Trophoblast cell (in vitro differentiated cells and primary cell): ENCODE data around the gene PTPN22.

Experiments
- DNase-seq, 2 donors: peaks; one replicate each; pipeline ENCODE4 v3.0.0-alpha.2; 2016
- H2AFZ ChIP-seq: 2 replicates; pipeline ENCODE4 v1.6.1; 2013; ENCODE audit warnings: low read length, moderate library complexity, mild to moderate bottlenecking; ENCODE audit not compliant: insufficient read depth, poor library complexity
- H2AK5ac ChIP-seq: 2 replicates; pipeline ENCODE4 v1.6.1; 2013; ENCODE audit warnings: mild to moderate bottlenecking, low read length
- H2BK120ac ChIP-seq: 2 replicates; pipeline ENCODE4 v1.6.1; 2013; ENCODE audit warnings: low read length, mild to moderate bottlenecking, moderate library complexity; ENCODE audit not compliant: insufficient read depth, poor library complexity
- H2BK12ac ChIP-seq: 2 replicates; pipeline ENCODE4 v1.6.1; 2013; ENCODE audit warnings: mild to moderate bottlenecking, low read length, moderate library complexity
- H2BK5ac ChIP-seq: 2 replicates; pipeline ENCODE4 v1.6.1; 2013; ENCODE audit warnings: low read length, low read depth, moderate library complexity, mild to moderate bottlenecking; ENCODE audit not compliant: poor library complexity
- H3K14ac ChIP-seq: 2 replicates; pipeline ENCODE4 v1.6.1; 2013; ENCODE audit warnings: mild to moderate bottlenecking, low read length
- H3K18ac ChIP-seq: 2 replicates; pipeline ENCODE4 v1.6.1; 2013; ENCODE audit warnings: mild to moderate bottlenecking, low read length
- H3K23ac ChIP-seq: 2 replicates; pipeline ENCODE4 v1.6.1; 2013; ENCODE audit warnings: low read length
- H3K27ac ChIP-seq: 2 replicates; pipeline ENCODE4 v1.5.1; 2013; ENCODE audit warnings: low read depth, mild to moderate bottlenecking, inconsistent platforms, low read length, moderate library complexity
- H3K27me3 ChIP-seq: 2 replicates; pipeline ENCODE4 v1.6.1; 2013; ENCODE audit warnings: inconsistent platforms, mild to moderate bottlenecking, low read length, moderate library complexity; ENCODE audit not compliant: insufficient read depth
- H3K36me3 ChIP-seq, 2 experiments: 1 replicate in 1 of 2; 2 replicates in 1 of 2; pipeline ENCODE4 v1.6.1; 2013; ENCODE audit warnings: low read length in 2 of 2, mild to moderate bottlenecking in 2 of 2, moderate library complexity in 1 of 2; ENCODE audit not compliant: insufficient read depth in 2 of 2, control insufficient read depth in 1 of 2
- H3K4ac ChIP-seq: 2 replicates; pipeline ENCODE4 v1.6.1; 2013; ENCODE audit warnings: low read depth, mild to moderate bottlenecking, low read length, moderate library complexity
- H3K4me1 ChIP-seq, 2 experiments: 1 replicate in 1 of 2; 2 replicates in 1 of 2; pipeline ENCODE4 v1.6.1; 2013; ENCODE audit warnings: low read length in 2 of 2, mild to moderate bottlenecking in 2 of 2, moderate library complexity in 1 of 2; ENCODE audit not compliant: insufficient read depth in 2 of 2, control insufficient read depth in 1 of 2
- H3K4me2 ChIP-seq: 2 replicates; pipeline ENCODE4 v1.6.1; 2013; ENCODE audit warnings: inconsistent platforms, mild to moderate bottlenecking, low read length, moderate library complexity
- H3K4me3 ChIP-seq: 2 replicates; pipeline ENCODE4 v1.5.1; 2013; ENCODE audit warnings: mild to moderate bottlenecking, low read depth, low read length, inconsistent platforms
- H3K79me1 ChIP-seq: one replicate; pipeline ENCODE4 v1.6.1; 2013; ENCODE audit warnings: low read length
- H3K79me2 ChIP-seq: 2 replicates; pipeline ENCODE4 v1.6.1; 2013; ENCODE audit warnings: low read length, mild to moderate bottlenecking; ENCODE audit not compliant: control insufficient read depth, insufficient read depth, poor library complexity
- H3K9ac ChIP-seq: 2 replicates; pipeline ENCODE4 v1.6.1; 2013; ENCODE audit warnings: mild to moderate bottlenecking, low read length
- H3K9me3 ChIP-seq: 2 replicates; pipeline ENCODE4 v1.6.1; 2013; ENCODE audit warnings: low read depth, mild to moderate bottlenecking, control low read depth, inconsistent platforms, low read length; ENCODE audit not compliant: insufficient read depth
- H4K12ac ChIP-seq: 2 replicates; pipeline ENCODE4 v1.6.1; 2013; ENCODE audit warnings: low read depth, mild to moderate bottlenecking, low read length, moderate library complexity
- H4K8ac ChIP-seq: 2 replicates; pipeline ENCODE4 v1.6.1; 2013; ENCODE audit warnings: low read depth, mild to moderate bottlenecking, low read length, moderate library complexity
- H4K91ac ChIP-seq: one replicate; pipeline ENCODE4 v1.6.1; 2013; ENCODE audit warnings: low read depth, mild to moderate bottlenecking, low read length, moderate library complexity
- WGBS: extraction: QIAGEN DNeasy Blood & Tissue Kit; methylation state at CpG from one replicate; pipeline ENCODE4 v1.1.7; 2013; ENCODE audit warnings: missing lambda C conversion rate; ENCODE audit not compliant: insufficient read length, insufficient coverage; ENCODE audit errors: extremely low coverage; 5-methylcytosine and 5-hydroxymethylcytosine counted together

PTPN22 gene

GRCh38 chr1:113886417-113887401 is 15.2 kb upstream of the PTPN22 start:
- H2AK5ac ChIP-seq, result no peak overlapping the region
- H3K27ac ChIP-seq, result no peak overlapping the region
- no peak for DNase-seq
- H3K4ac ChIP-seq, result no peak overlapping the region
- no peak overlapping the region for H2BK12ac ChIP-seq
- no peak overlapping the region for H4K8ac ChIP-seq
- no peak overlapping the region for H3K4me2 ChIP-seq
- no peak overlapping the region for H3K23ac ChIP-seq
- no peak overlapping the region for H4K91ac ChIP-seq
- no peak overlapping the region for H2BK5ac ChIP-seq
- H3K27me3 ChIP-seq, result no peaks in the 10 kb centered on the region
- no peaks in the 10 kb centered on the region for H3K79me2 ChIP-seq
- H3K4me3 ChIP-seq, result no peak overlapping the region
- WGBS, result no CpG with 5 or more reads among the region's 17 CpGs
- H3K9me3 ChIP-seq, result no peaks in the 10 kb centered on the region
- H3K36me3 ChIP-seq, result no peaks in the 10 kb centered on the region
- H3K79me1 ChIP-seq, result no peaks in the 10 kb centered on the region
- no peak overlapping the region for H2AFZ ChIP-seq
- no peaks in the 10 kb centered on the region for H3K4me1 ChIP-seq
- H2BK120ac ChIP-seq, result no peak overlapping the region
- H4K12ac ChIP-seq, result no peak overlapping the region
- no peak overlapping the region for H3K18ac ChIP-seq
- no peak overlapping the region for H3K14ac ChIP-seq
- no peak overlapping the region for H3K9ac ChIP-seq

- Histone ChIP-seq H3K4me2 (no peak overlapping the region), H3K4me3 (no peak overlapping the region), H2AFZ (no peak overlapping the region), H3K27ac (no peak overlapping the region), H3K4ac (no peak overlapping the region), H3K4me1 (no peaks in the 10 kb centered on the region), H3K18ac (no peak overlapping the region), H3K9me3 (no peaks in the 10 kb centered on the region), H3K27me3 (no peaks in the 10 kb centered on the region), H3K36me3 (no peaks in the 10 kb centered on the region), H3K79me1 (no peaks in the 10 kb centered on the region), H2BK5ac (no peak overlapping the region), H2BK120ac (no peak overlapping the region), H4K91ac (no peak overlapping the region), H2AK5ac (no peak overlapping the region), H3K14ac (no peak overlapping the region), H4K8ac (no peak overlapping the region), H3K23ac (no peak overlapping the region), H4K12ac (no peak overlapping the region), H2BK12ac (no peak overlapping the region), H3K79me2 (no peaks in the 10 kb centered on the region), H3K9ac (no peak overlapping the region)
- WGBS, result no CpG with 5 or more reads among the region's 2 CpGs
- DNase-seq, result no peak
Observed at GRCh38 chr1:113881661-113882060, 10.1 kb upstream of the PTPN22 start.

GRCh38 chr1:113879739-113880038 is 8.2 kb upstream of the PTPN22 start:
- Histone ChIP-seq H2BK12ac (no peak overlapping the region), H3K14ac (no peak overlapping the region), H4K91ac (no peak overlapping the region), H2BK5ac (no peak overlapping the region), H3K23ac (no peak overlapping the region), H3K4me2 (no peak overlapping the region), H3K4me3 (no peak overlapping the region), H3K27ac (no peak overlapping the region), H3K79me2 (no peaks in the 10 kb centered on the region), H3K4me1 (no peaks in the 10 kb centered on the region), H3K4ac (no peak overlapping the region), H3K9me3 (no peaks in the 10 kb centered on the region), H3K79me1 (no peaks in the 10 kb centered on the region), H4K8ac (no peak overlapping the region), H3K9ac (no peak overlapping the region), H2BK120ac (no peak overlapping the region), H3K18ac (no peak overlapping the region), H3K36me3 (no peaks in the 10 kb centered on the region), H4K12ac (no peak overlapping the region), H2AFZ (no peak overlapping the region), H2AK5ac (no peak overlapping the region), H3K27me3 (no peaks in the 10 kb centered on the region)
- no peak for DNase-seq
- no CpG with 5 or more reads among the region's 4 CpGs for WGBS

- H3K27me3 ChIP-seq, result no peaks in the 10 kb centered on the region
- no peaks in the 10 kb centered on the region for H3K9me3 ChIP-seq
- no peak overlapping the region for H3K4me2 ChIP-seq
- H3K23ac ChIP-seq, result no peak overlapping the region
- no peak overlapping the region for H3K27ac ChIP-seq
- H2BK120ac ChIP-seq, result no peak overlapping the region
- WGBS, result no CpG with 5 or more reads among the region's 5 CpGs
- DNase-seq, result no peak
- no peak overlapping the region for H3K4me3 ChIP-seq
- no peak overlapping the region for H3K18ac ChIP-seq
- no peak overlapping the region for H2AK5ac ChIP-seq
- no peak overlapping the region for H3K14ac ChIP-seq
- H2AFZ ChIP-seq, result no peak overlapping the region
- H3K79me1 ChIP-seq, result no peaks in the 10 kb centered on the region
- no peaks in the 10 kb centered on the region for H3K36me3 ChIP-seq
- H2BK12ac ChIP-seq, result no peak overlapping the region
- H4K12ac ChIP-seq, result no peak overlapping the region
- H3K4me1 ChIP-seq, result no peaks in the 10 kb centered on the region
- H3K79me2 ChIP-seq, result no peaks in the 10 kb centered on the region
- H2BK5ac ChIP-seq, result no peak overlapping the region
- no peak overlapping the region for H4K8ac ChIP-seq
- no peak overlapping the region for H4K91ac ChIP-seq
- no peak overlapping the region for H3K4ac ChIP-seq
- no peak overlapping the region for H3K9ac ChIP-seq
Observed at GRCh38 chr1:113876176-113876575, 4.7 kb upstream of the PTPN22 start.
